MV-4-11 (cell line): Measurements from ENCODE around the gene NPW.

Experiments used
- DNase-seq: peaks from one replicate; lab custom pipeline; 2025; lab: John Stamatoyannopoulos, UW

The NPW gene

DNA sequence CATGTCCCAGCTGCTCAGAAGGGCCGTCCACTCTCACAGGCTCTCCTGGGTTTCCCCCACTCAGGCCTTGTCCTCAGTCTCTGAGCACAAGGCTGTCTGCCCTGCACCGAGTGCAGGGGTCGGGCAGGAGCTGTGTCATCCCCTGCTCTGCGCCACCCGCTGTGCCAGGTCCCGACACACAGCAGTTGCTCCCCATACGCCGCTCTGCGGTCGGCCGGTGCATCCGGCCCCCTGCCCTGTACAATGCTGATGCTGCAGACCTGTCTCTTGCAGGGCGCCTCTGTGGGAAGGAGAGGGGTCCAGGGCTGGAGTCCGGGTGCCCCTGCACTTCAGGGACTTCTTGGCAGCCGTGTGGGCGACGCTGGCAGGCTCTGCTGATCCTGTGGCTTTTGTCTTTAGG is 34.3 kb downstream of the NPW start:
- no peak for DNase-seq

DNA sequence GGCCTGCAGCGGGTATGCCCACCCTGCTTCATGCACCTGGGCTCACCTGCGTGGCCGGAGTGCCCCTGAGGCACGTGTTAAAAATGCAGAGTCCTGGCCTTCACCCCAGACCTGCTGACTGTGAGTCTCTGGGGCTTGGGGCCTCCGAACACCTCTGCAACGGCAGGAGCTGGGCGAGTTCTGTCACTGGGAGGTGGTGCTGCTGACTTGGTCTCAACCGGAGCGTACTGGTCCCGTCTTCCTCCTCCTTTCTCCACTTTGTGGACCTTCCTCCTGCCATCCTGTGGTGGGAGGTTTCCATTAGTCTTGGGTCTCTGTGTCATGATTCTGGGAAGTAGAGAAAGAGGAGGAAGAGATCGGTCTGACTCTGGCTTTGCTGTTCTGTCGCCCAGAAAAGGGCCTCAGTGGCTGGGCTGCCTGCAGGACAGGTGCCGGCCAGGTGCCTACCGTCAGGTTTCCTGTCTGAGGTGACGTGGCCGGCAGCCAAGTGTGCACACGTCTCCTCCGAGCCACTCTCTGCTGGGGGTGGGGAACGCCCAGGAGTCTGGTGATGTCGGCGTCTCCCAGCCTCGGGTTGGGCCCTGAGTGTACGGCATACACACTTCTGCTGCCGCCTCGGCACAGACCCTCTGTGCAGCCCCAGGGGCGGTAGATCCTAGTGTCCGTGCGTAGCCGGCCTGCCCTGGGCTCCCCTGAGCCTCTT is 35.1 kb downstream of the NPW start:
- no peak for DNase-seq

GRCh38 chr16:2056077-2056476 is 36.5 kb downstream of the NPW start:
- no peak for DNase-seq

GRCh38 chr16:2056681-2057407 is 37.3 kb downstream of the NPW start:
- DNase-seq = peak; percentile 4

- no peak for DNase-seq
Observed at GRCh38 chr16:2057438-2057837, 37.9 kb downstream of the NPW start.

DNA sequence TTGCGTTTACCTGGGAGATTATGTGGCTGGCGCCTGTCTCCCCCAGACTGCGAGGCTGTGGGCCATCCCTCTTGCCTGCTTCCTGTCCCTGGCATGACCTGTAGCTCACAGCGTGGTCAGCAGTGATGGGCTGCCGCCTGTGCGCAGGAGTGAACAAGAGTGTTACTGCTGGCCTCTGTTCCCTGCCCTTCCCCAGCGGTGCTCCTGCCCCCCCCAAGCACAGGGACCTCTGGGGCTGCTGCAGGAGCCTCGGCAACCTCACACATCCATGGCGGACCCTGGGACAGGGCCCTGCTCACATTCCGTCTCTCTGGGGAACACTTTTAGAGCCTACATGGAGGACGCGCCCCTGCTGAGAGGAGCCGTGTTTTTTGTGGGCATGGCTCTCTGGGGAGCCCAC is 38.8 kb downstream of the NPW start:
- no peak for DNase-seq

- no peak for DNase-seq
Observed at GRCh38 chr16:2058872-2059271, 39.3 kb downstream of the NPW start.

DNA sequence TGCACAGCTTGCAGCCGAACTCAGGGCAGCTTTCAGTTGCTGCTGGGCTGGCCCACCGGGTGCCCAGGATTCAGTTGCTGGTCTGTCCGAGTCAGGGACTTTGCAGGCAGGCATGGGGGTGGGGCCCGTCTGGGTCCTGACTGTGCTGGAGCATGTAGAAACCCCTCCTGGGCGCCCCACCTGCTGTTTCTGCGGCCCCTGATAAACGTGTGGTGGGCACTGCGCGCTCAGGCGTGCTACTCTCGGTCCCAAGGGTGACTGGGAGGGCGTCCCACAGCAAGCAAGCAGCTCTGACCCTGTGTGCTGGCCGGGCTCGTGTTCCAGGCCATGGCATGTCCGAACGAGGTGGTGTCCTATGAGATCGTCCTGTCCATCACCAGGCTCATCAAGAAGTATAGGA is 40.8 kb downstream of the NPW start:
- DNase-seq = no peak

DNA sequence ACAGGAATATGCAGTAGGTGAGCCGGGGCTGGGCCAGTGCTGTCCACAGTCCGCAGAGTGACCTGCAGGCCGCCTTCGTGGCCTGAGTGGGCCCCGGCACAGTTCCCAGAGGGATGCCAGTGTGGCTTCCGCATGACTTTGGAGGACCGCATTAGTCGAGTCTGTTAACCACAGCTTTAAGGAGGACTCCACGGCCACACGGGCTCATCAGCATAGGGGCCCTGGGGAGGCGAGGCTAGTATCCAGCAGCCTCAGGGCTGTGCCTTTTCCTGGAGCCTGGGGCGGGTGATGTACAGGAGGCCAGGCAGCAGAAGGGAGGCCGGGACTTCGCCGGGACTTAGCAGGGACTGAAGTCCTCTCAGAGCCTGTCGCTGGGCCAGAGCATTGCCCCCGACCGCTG is 41.4 kb downstream of the NPW start:
- DNase-seq = no peak

DNA sequence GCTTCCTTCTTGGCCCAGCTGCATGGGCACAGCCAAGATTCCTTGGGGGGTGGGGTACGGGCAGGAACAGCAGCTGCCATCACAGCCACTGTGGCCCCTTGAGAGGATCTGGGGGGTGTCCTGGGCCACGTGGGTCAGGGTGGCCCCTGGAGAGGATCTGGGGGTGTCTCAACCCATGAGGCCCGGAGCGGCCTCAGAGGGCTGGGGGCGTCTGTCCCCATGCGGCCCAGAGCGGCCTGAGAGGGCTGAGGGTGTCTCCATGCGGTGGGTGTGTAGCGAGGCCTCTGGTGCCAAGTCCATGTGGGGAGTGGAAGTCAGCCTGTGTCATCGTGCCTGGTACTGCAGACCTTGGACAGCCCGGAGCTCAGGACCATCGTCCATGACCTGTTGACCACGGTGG is 41.9 kb downstream of the NPW start:
- no peak for DNase-seq

DNA sequence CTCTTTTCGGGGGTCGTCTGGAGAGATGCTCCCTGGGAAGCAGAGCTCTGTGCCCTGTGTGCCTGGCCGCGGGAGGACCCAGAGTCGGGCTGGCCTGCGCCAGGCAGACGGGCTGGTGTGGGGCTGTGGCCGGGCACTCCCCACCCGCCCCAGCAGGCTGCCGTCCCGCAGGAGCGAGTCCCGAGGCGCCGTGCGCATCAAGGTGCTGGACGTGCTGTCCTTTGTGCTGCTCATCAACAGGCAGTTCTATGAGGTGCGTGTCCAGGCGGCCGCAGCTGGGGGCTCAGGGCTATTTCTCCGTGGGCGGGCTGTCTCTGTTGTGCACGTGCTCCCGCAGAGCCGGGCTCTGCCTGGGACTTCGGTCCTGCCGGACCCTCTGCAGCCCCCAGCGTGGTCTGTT is 43.2 kb downstream of the NPW start:
- DNase-seq = no peak

DNA sequence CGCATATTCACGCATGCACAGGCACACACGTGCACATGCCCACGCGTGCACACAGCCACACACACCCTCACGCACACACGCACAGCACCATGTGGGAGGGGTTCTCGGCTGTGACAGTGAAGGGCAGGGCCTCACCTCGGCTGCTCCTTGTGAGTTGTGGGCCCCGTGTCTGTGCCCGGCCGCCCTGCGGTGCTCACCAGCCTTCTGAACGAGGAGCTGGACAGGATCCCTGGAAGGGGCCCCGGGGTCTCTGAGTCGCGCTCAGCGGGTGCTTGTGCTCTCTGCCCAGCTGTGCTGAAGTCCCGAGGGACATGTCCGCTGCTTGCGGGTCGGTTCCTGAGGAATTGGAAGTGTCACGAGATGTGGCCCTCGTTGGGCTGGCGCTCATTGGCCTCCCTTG is 44.3 kb downstream of the NPW start:
- DNase-seq = no peak

DNA sequence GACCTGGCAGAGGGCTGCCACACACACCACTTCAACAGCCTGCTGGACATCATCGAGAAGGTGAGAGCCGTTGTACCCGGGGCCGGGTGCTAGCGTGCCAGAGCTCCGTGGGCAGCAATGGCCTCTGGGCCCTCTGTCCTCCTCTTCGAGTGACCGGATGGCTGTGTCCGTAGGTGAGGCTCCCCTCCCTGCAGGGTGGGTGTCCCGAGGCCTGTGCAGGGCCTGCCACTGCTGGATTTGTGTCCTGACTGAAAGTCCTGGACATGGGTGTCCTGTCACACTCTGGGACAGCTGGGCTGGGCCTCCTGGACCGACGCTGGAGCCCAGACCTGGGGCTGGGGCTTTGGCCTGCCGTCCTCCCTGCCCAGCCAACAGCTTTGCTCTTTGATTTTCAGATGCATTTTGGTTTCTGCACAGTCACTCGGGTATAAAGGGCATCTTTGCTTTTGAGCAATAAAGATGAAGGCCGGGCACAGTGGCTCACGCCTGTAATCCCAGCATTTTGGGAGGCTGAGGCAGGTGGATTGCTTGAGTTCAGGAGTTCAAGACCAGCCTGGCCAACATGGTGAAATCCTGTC is 44.9 kb downstream of the NPW start:
- DNase-seq = no peak

DNA sequence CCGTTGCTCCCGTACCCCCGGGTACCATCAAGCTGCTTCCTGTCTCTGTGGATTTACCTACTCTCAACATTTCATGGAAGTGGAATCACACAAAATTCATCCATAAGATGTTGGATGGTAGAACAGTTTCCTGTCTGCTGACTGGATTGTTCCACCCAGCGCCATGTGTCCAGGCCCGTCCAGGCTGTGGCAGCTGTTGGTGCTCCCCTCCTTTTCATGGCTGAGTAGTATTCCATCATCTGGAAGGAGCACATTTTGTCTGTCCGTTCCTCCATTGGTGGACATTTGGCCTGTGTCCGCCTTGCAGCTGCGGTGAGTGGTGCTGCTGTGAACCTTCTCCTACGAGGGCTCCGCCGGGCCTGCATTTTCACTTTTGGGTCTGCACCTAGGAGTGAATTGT is 46.6 kb downstream of the NPW start:
- DNase-seq = no peak
